Measurements from ENCODE around the gene SYCP2L.

DNA sequence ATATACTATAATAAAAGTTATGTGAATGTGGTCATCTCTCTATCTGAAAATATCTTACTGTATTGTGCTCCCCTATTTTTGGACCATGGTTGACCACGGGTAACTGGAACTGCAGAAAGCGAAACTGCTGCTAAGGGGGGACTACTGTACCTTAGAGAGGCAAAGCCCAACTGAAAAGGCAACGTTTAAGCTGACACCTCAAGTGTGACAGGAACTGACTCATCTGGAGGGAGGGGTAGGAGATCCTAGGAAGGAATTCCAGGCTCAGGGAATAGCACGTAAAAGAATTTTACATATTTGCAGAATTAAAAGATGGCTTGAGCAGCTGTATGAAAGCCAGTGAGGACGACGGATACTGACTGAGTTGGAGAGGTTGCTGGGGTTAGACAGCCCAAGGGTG, 122.5 kb downstream of the SYCP2L start:
- TF ChIP-seq, protein P1, sequence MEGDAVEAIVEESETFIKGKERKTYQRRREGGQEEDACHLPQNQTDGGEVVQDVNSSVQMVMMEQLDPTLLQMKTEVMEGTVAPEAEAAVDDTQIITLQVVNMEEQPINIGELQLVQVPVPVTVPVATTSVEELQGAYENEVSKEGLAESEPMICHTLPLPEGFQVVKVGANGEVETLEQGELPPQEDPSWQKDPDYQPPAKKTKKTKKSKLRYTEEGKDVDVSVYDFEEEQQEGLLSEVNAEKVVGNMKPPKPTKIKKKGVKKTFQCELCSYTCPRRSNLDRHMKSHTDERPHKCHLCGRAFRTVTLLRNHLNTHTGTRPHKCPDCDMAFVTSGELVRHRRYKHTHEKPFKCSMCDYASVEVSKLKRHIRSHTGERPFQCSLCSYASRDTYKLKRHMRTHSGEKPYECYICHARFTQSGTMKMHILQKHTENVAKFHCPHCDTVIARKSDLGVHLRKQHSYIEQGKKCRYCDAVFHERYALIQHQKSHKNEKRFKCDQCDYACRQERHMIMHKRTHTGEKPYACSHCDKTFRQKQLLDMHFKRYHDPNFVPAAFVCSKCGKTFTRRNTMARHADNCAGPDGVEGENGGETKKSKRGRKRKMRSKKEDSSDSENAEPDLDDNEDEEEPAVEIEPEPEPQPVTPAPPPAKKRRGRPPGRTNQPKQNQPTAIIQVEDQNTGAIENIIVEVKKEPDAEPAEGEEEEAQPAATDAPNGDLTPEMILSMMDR (IDR thresholded peaks at IDR 0.05): no peak
- no peak for TF ChIP-seq EP300 (IDR thresholded peaks at IDR 0.05)
- TF ChIP-seq POLR2A (IDR thresholded peaks at IDR 0.05; ENCODE audit: low read depth): no peak
